ENCODE measurements around the gene GNB2. TPM values are rescaled to one million over a fixed set of nuclear protein-coding genes. Genes with fewer than 3 reads are reported as not detected.

The GNB2 gene
- total and polyA plus RNA-seq, 2 of the 13 experiments (the other 11 are each of a cell fraction or from before 2014, with no cell fraction given): 48.3 to 67.1 TPM

GRCh38 chr7:100723732-100724275 is 50.3 kb downstream of the GNB2 start (continued):
- TF ChIP-seq SOX5 (CRISPR knock-in tag; IDR thresholded peaks at IDR 0.05; ENCODE audit: borderline replicate concordance) (peak; percentile 64; the same call in 1 of the 2 replicates), ARNTL (CRISPR knock-in tag; IDR thresholded peaks at IDR 0.05) (peak; percentile 69), NR2F6 (IDR thresholded peaks at IDR 0.05) (peak; percentile 98), NR2F6 (CRISPR knock-in tag; IDR thresholded peaks at IDR 0.05) (peak; percentile 99), TBX3 (IDR thresholded peaks at IDR 0.05; ENCODE audit: borderline replicate concordance) (no peak), ZNF704 (CRISPR knock-in tag; IDR thresholded peaks at IDR 0.05; ENCODE audit: borderline replicate concordance) (no peak), ZMAT5 (CRISPR knock-in tag; IDR thresholded peaks at IDR 0.05; ENCODE audit: borderline replicate concordance, low read depth) (no peak), TEAD3 (CRISPR knock-in tag; optimal IDR thresholded peaks at IDR 0.05; ENCODE audit: borderline replicate concordance) (no peak), ZBTB3 (CRISPR knock-in tag; IDR thresholded peaks at IDR 0.05; ENCODE audit: borderline replicate concordance, low read depth) (no peak), HNRNPLL (IDR thresholded peaks at IDR 0.05; ENCODE audit: low read depth, low read length, poor library complexity, severe bottlenecking) (no peak), EED (CRISPR knock-in tag; IDR thresholded peaks at IDR 0.05) (no peak), ZNF567 (CRISPR knock-in tag; IDR thresholded peaks at IDR 0.05; ENCODE audit: borderline replicate concordance) (no peak), SP140L (CRISPR knock-in tag; IDR thresholded peaks at IDR 0.05; ENCODE audit: borderline replicate concordance) (no peak), MYC (CRISPR knock-in tag; IDR thresholded peaks at IDR 0.05; ENCODE audit: borderline replicate concordance) (peak; percentile 71), SRF (IDR thresholded peaks at IDR 0.05; ENCODE audit: low read depth, low read length) (no peak), NCOA2 (CRISPR knock-in tag; IDR thresholded peaks at IDR 0.05) (0 out of 2 replicates have a peak, but pooled peaks have one; percentile 24), PITX1 (CRISPR knock-in tag; IDR thresholded peaks at IDR 0.05) (peak; percentile 73; the same call in 1 of the 2 replicates), HDAC2 (CRISPR knock-in tag; IDR thresholded peaks at IDR 0.05) (peak; percentile 81), ZNF496 (CRISPR knock-in tag; IDR thresholded peaks at IDR 0.05; ENCODE audit: insufficient replicate concordance) (no peak), POGK (CRISPR knock-in tag; conservative IDR thresholded peaks at IDR 0.05) (no peak), KMT2B (CRISPR knock-in tag; IDR thresholded peaks at IDR 0.05) (no peak), RBFOX2 (IDR thresholded peaks at IDR 0.05; ENCODE audit: low read depth, low read length) (no peak), HCFC1 (IDR thresholded peaks at IDR 0.05; ENCODE audit: low read depth, low read length) (no peak), ZNF354B (CRISPR knock-in tag; IDR thresholded peaks at IDR 0.05) (no peak)
- TF ChIP-seq, protein P1, sequence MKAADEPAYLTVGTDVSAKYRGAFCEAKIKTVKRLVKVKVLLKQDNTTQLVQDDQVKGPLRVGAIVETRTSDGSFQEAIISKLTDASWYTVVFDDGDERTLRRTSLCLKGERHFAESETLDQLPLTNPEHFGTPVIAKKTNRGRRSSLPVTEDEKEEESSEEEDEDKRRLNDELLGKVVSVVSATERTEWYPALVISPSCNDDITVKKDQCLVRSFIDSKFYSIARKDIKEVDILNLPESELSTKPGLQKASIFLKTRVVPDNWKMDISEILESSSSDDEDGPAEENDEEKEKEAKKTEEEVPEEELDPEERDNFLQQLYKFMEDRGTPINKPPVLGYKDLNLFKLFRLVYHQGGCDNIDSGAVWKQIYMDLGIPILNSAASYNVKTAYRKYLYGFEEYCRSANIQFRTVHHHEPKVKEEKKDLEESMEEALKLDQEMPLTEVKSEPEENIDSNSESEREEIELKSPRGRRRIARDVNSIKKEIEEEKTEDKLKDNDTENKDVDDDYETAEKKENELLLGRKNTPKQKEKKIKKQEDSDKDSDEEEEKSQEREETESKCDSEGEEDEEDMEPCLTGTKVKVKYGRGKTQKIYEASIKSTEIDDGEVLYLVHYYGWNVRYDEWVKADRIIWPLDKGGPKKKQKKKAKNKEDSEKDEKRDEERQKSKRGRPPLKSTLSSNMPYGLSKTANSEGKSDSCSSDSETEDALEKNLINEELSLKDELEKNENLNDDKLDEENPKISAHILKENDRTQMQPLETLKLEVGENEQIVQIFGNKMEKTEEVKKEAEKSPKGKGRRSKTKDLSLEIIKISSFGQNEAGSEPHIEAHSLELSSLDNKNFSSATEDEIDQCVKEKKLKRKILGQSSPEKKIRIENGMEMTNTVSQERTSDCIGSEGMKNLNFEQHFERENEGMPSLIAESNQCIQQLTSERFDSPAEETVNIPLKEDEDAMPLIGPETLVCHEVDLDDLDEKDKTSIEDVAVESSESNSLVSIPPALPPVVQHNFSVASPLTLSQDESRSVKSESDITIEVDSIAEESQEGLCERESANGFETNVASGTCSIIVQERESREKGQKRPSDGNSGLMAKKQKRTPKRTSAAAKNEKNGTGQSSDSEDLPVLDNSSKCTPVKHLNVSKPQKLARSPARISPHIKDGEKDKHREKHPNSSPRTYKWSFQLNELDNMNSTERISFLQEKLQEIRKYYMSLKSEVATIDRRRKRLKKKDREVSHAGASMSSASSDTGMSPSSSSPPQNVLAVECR (CRISPR knock-in tag; IDR thresholded peaks at IDR 0.05; ENCODE audit: borderline replicate concordance): peak; percentile 51; the same call in 1 of the 2 replicates
